Kidney (tissue), 14 donors: ENCODE data around the gene PPP2R2B. TPM values are rescaled to one million over a fixed set of nuclear protein-coding genes. Genes with fewer than 3 reads are reported as not detected.

ENCODE experiments used
- DNase-seq, 5 donors: peaks; one replicate each; pipeline ENCODE4 v3.0.0-alpha.2; 2013 to 2020
- FAIRE-seq: peaks from 2 replicates; lab custom pipeline; 2012; peaks lifted over from hg19 to GRCh38; lab: Jason Lieb, UNC
- H3K27ac ChIP-seq, 2 donors: one replicate each; pipeline ENCODE4 v1.7.0; 2013; ENCODE audit warnings: low read depth in 2 of 2, low read length in 2 of 2, inconsistent platforms in 1 of 2
- H3K27me3 ChIP-seq: one replicate; pipeline ENCODE4 v1.7.1; 2013; ENCODE audit warnings: low read length, inconsistent platforms; ENCODE audit not compliant: control insufficient read depth, insufficient read depth
- H3K36me3 ChIP-seq, 3 donors: one replicate each; pipeline versions ENCODE4 v1.7.0 to v1.7.1; 2013; ENCODE audit warnings: low read length in 3 of 3, control low read depth in 1 of 3, inconsistent platforms in 1 of 3; ENCODE audit not compliant: insufficient read depth in 3 of 3, control insufficient read depth in 2 of 3
- H3K4me1 ChIP-seq, 3 donors: one replicate each; pipeline versions ENCODE4 v1.7.0 to v1.7.1; 2013; ENCODE audit warnings: low read length in 3 of 3, inconsistent platforms in 1 of 3, low read depth in 1 of 3; ENCODE audit not compliant: control insufficient read depth in 2 of 3, insufficient read depth in 2 of 3
- H3K4me3 ChIP-seq, 3 donors: one replicate each; pipeline versions ENCODE4 v1.7.0 to v1.8.1; 2013; ENCODE audit warnings: low read length in 3 of 3, control low read depth in 1 of 3, inconsistent platforms in 1 of 3
- H3K9ac ChIP-seq, 3 donors: one replicate each; pipeline versions ENCODE4 v1.7.0 to v1.7.1; 2013; ENCODE audit warnings: low read length in 3 of 3, control low read depth in 1 of 3, inconsistent platforms in 1 of 3
- H3K9me3 ChIP-seq, 3 donors: one replicate each; pipeline versions ENCODE4 v1.7.0 to v1.7.1; 2013; ENCODE audit warnings: low read length in 3 of 3, control low read depth in 1 of 3, inconsistent platforms in 1 of 3; ENCODE audit not compliant: control insufficient read depth in 2 of 3, insufficient read depth in 1 of 3
- intact Hi-C: fragments of 100-400 bp; cut with DNase I; formaldehyde crosslinking; loops from one replicate; pipeline ENCODE4 v1.11.1; 2022
- polyA plus RNA-seq: library from polyadenylated mRNA; stranded (reverse); fragments of 350-450 nt; fragmentation: Illumina TruSeq; extraction: RNeasy Lipid Tissue Mini Kit (QIAGEN cat#74804); gene quantifications from one replicate; pipeline ENCODE4 v1.2.3, GENCODE V29; 2014; ENCODE audit warnings: low read depth, low replicate concordance; ENCODE audit not compliant: insufficient read depth
- total RNA-seq: library from RNA; stranded (reverse); fragmentation: NEBNext Ultra II Directional; extraction: Animal tissue kit (Norgen Biotek cat#: 25700); gene quantifications from one replicate; pipeline ENCODE4 v1.2.1, GENCODE V29; 2021
- TF ChIP-seq, protein P1 (sequence below): IDR thresholded peaks from 3 replicates; pipeline ENCODE4 v1.5.1; 2012; ENCODE audit warnings: mild to moderate bottlenecking, moderate library complexity, borderline replicate concordance; ENCODE audit not compliant: insufficient read depth; ENCODE audit errors: extremely low read depth
- donor health status: control.
- donor health status: control.
- donor health status: control.
- donor health status: control.
- donor health status: control.
- donor health status: DM: yes; HTN: yes; CAD: no.
- donor health status: Normal renal cell carcinoma (clear cell type).

PPP2R2B gene
- total and polyA plus RNA-seq, 2 donors from 2014 or later, result 4.0 to 8.2 TPM

DNA sequence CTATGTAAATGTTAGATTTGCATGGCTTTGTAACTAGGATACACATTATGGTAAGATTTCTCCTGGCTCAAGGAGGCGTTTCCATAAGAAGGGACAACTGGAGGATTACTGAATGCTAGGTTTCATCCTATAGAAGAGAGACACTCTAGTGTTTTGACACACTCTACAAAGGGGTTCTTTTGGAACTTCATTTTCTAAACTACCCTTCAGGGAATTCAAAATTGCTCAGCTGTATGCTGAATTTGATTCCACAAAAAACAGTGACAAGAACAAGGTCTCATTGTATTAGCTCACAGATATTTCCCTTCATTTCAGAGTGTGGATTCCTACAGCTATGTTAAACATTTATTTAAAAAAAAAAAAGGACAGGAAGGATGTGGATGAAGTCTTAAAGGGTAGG is 151.7 kb downstream of the PPP2R2B start:
- TF ChIP-seq, protein P1, sequence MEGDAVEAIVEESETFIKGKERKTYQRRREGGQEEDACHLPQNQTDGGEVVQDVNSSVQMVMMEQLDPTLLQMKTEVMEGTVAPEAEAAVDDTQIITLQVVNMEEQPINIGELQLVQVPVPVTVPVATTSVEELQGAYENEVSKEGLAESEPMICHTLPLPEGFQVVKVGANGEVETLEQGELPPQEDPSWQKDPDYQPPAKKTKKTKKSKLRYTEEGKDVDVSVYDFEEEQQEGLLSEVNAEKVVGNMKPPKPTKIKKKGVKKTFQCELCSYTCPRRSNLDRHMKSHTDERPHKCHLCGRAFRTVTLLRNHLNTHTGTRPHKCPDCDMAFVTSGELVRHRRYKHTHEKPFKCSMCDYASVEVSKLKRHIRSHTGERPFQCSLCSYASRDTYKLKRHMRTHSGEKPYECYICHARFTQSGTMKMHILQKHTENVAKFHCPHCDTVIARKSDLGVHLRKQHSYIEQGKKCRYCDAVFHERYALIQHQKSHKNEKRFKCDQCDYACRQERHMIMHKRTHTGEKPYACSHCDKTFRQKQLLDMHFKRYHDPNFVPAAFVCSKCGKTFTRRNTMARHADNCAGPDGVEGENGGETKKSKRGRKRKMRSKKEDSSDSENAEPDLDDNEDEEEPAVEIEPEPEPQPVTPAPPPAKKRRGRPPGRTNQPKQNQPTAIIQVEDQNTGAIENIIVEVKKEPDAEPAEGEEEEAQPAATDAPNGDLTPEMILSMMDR, result no peak
- no peak overlapping the region for H3K9ac ChIP-seq
- peaks cover 0 to 4% (median 0%) of the 10 kb centered on the region in 3 donors for H3K9me3 ChIP-seq
- intact Hi-C loops, result no loop called here
- H3K36me3 ChIP-seq, result no peaks in the 10 kb centered on the region
- H3K4me1 ChIP-seq, result peaks cover 0 to 6% (median 0%) of the 10 kb centered on the region in 3 donors
- H3K27ac ChIP-seq, result no peak overlapping the region
- FAIRE-seq (no peak), DNase-seq (no peak)
- no peak overlapping the region for H3K4me3 ChIP-seq
- no peaks in the 10 kb centered on the region for H3K27me3 ChIP-seq

DNA sequence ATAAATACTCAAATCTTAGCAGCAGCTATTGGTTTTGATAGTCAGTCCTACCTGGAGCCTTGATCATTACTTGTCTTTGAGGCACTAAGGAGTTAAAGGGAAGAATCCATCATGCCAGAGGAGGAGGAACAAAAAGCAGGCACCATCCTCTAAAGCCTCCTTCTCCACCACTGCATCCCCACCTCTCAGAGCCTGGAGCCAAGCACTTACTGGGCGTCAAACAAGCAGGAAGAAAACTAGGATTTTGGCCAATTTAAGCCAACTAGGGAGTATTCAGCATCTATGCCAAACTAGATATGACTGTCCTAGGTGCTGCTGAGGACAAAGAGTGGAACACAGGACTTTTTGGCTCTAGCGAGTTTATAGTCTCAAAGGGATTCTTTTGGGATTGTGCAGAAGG is 152.5 kb downstream of the PPP2R2B start:
- H3K27me3 ChIP-seq, result no peaks in the 10 kb centered on the region
- peaks cover 0 to 6% (median 0%) of the 10 kb centered on the region in 3 donors for H3K4me1 ChIP-seq
- no peak for FAIRE-seq
- peaks cover 0 to 4% (median 0%) of the 10 kb centered on the region in 3 donors for H3K9me3 ChIP-seq
- H3K4me3 ChIP-seq, result no peak overlapping the region
- H3K9ac ChIP-seq, result no peak overlapping the region
- no peak for DNase-seq
- TF ChIP-seq, protein P1, result no peak
- H3K36me3 ChIP-seq, result no peaks in the 10 kb centered on the region
- no peak overlapping the region for H3K27ac ChIP-seq
- intact Hi-C loops, result no loop called here

DNA sequence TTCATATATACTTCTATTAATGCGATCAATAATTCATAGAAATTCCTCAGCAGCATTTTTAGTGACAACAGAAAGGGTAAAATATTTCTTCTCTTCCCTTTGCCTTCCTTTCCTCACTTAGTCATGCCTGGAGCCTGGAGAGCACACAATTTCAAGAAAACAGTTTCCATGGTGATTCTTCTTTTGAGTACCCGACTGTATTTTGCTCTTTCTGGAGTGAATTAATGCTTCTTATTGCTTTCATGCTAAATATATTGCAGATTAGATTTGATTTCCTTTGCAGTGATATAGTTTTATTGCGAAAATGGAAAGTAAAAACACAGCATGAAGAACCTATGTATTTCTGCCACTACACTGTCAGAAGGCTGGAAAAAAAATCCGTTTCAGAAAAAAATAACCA is 153.5 kb downstream of the PPP2R2B start:
- Histone ChIP-seq H3K27ac (no peak overlapping the region), H3K27me3 (no peaks in the 10 kb centered on the region), H3K4me1 (peaks cover 0 to 6% (median 0%) of the 10 kb centered on the region in 3 donors), H3K9ac (no peak overlapping the region), H3K36me3 (no peaks in the 10 kb centered on the region), H3K4me3 (no peak overlapping the region), H3K9me3 (peaks cover 0 to 4% (median 0%) of the 10 kb centered on the region in 3 donors)
- DNase-seq (no peak), FAIRE-seq (no peak)
- intact Hi-C loops, result no loop called here
- TF ChIP-seq, protein P1, result no peak

DNA sequence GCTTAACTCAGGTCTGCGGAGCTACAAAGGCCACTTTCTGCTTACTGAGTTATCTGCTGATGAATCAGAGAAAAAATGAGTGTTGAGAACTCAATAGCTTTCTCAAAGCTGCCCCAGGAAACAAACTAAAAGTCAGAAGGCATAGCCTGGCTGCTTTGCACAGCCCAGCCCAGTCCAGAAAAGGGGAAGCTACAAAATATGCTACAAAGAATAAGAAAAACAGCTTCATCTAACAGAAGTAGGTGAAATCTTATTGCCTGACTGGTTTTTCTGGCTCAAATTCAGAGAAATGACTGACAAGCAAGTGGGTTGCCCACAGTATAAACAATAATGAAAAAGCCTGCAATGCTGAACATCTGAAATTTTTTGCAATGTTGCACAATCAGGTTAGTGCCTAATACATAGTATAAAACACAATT is 156.2 kb downstream of the PPP2R2B start:
- peaks cover 0 to 6% (median 0%) of the 10 kb centered on the region in 3 donors for H3K4me1 ChIP-seq
- DNase-seq (no peak), FAIRE-seq (no peak)
- H3K27me3 ChIP-seq, result no peaks in the 10 kb centered on the region
- no peak overlapping the region for H3K9ac ChIP-seq
- H3K4me3 ChIP-seq, result no peak overlapping the region
- intact Hi-C loops, result no loop called here
- no peak overlapping the region for H3K27ac ChIP-seq
- H3K36me3 ChIP-seq, result no peaks in the 10 kb centered on the region
- TF ChIP-seq, protein P1, result no peak
- no peaks in the 10 kb centered on the region for H3K9me3 ChIP-seq
